GM18868 (cell line): ENCODE results near the gene LNX2.

ENCODE experiments used
- ATAC-seq: cut with Tn5 transposase; IDR thresholded peaks from one replicate; pipeline ENCODE4 v1.9.1; 2021; ENCODE audit warnings: mild to moderate bottlenecking, moderate library complexity; ENCODE audit not compliant: unreplicated experiment

LNX2 gene

DNA sequence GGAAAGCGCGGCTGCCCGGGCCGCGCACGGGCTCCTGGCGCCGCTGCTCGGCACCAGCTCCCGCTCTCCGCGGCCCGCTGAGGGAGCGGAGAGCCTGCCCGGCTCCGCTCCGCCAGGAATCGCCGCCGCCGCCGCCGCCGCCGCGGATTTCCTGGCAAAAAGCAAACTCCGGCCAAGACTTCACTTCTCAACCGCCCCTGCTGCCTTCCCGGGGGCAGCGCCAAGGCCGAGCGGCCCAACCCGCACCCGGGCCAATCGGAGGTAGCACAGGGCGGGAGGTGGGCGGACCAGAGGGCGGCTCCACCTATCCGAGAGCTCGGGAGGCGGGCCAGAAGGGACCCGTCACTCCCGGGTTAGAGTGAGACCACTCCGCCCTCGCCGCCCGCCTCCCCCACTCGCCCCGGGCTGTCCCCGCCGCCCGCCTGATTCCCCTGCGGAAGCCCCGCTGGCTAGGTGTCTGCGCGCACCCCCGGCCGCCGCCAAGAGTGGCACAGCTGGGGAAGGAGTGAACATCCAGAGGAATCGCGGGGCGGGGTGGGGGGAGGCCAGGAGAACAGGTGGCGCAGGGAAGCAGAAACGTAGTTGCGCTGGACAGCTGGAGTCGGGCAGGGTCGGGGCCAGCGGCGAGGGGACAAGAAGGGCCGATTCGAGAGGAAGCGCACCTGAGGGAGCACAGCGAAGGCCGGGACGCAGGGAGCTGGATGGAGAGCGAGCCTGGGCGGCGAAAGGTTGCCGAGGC is at the start of gene LNX2:
LNX2 (minus strand) TSS at position 153 of the 739 bp plus-strand sequence. CDS start 38,826 bp downstream, outside the sequence.
- ATAC-seq = peak; percentile 89

DNA sequence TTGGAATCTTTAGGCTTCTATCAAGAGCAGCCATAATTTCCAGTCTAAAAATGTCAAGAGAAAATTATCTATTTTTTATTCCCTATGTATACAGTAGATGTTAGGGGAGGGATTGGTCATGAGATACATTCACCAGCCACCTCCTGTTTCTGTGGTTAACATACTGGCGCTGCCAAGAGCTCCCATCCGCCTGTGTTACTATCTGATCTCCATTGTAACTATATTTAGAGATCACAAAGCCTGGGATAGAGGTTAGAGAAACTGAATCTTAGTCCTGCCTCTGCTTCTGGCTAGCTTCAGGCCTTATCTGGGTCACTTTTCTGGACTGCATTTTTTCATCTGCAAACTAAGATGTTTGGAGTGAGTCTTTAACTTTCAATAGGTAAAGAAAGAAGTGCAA is 47.6 kb upstream of the LNX2 start:
- no peak for ATAC-seq

- no peak for ATAC-seq
Observed at GRCh38 chr13:27666951-27667350, 46.6 kb upstream of the LNX2 start.

GRCh38 chr13:27665761-27666160 is 45.4 kb upstream of the LNX2 start:
- no peak for ATAC-seq

DNA sequence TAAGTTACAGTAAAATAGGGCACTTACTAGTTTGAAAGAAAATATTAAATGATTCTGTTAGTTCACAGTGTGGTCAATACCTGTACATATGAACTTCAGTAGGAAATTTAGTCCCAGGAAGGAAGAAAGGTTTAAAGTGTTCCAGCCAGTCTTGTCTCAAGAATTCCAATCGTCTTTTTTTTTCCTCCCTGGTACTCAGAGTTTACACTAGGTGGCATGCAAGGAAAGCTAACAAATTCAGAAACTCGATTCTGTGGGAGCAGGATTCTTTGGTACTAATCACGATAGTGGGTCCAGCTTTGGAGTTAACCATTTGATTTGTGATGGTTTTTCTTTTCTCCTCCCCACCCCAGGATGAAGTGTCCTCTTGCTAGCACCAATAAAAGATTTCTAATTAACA is 45.0 kb upstream of the LNX2 start:
- ATAC-seq = no peak

DNA sequence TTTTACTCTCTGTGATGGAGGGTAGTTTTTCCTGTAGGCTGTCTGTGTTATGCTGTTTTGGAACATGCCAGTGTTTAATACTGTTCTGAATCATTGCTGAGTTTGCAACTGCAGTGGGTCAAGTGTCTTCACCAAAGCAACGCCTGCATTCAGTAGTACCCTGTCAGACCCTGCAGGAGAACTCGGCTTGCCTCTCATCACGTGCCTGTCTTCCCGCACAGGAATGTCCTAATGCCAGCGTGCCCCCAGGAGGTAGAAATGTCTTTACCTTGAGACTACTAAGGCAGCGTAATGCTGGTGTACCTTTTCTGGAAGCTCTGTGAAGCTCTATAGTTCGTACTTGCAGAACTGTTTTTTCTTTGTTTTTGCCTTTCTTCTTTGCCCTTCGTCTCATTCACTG is 43.6 kb upstream of the LNX2 start:
- no peak for ATAC-seq

GRCh38 chr13:27662738-27663470 is 42.6 kb upstream of the LNX2 start:
- ATAC-seq = no peak

GRCh38 chr13:27661017-27661416 is 40.7 kb upstream of the LNX2 start:
- ATAC-seq = no peak

- no peak for ATAC-seq
Observed at GRCh38 chr13:27660511-27660910, 40.2 kb upstream of the LNX2 start.

- no peak for ATAC-seq
Observed at GRCh38 chr13:27659145-27659865, 39.0 kb upstream of the LNX2 start.

- ATAC-seq = no peak
Observed at GRCh38 chr13:27658546-27658945, 38.2 kb upstream of the LNX2 start.

DNA sequence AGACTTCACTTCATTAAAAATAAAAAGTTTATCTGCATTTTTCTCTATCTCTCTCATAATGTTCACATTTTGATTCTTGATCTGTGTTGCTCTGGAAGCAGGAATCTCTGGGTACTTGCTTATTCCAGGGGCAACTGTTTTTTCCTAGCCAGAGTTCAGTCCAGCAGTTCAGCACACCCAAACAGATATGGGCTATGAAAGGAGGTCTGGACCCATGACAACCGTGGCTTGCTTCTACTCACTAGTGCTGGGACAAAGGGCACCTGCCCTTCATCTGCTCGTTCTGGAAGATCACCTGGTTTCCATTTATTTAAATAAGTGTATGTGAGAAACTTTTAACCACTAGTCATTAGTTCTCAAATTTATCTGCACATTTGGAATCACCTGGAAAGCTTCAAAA is 37.4 kb upstream of the LNX2 start:
- no peak for ATAC-seq

GRCh38 chr13:27654816-27655215 is 34.5 kb upstream of the LNX2 start:
- ATAC-seq = no peak

- ATAC-seq = no peak
Observed at GRCh38 chr13:27654059-27654458, 33.7 kb upstream of the LNX2 start.

DNA sequence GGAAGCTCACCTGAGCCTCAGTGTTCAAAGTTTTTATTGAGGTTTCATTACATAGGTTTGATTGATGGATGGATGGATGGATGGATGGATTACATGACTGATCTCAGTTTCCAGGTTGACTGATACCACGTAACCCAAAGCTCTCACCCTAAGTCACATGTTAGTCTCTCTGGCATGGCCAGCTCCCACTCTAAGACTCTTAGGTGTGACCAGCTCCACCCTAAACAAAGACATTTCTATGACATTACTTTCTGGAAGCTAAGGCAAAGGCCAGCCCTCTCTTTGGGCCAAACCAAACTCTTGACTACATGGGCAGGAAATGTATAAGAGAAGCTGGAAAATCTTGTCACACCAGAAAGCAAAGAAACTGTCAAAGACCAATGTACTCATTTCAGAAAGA is 30.0 kb upstream of the LNX2 start:
- no peak for ATAC-seq

- ATAC-seq = no peak
Observed at GRCh38 chr13:27644302-27644701, 24.0 kb upstream of the LNX2 start.

DNA sequence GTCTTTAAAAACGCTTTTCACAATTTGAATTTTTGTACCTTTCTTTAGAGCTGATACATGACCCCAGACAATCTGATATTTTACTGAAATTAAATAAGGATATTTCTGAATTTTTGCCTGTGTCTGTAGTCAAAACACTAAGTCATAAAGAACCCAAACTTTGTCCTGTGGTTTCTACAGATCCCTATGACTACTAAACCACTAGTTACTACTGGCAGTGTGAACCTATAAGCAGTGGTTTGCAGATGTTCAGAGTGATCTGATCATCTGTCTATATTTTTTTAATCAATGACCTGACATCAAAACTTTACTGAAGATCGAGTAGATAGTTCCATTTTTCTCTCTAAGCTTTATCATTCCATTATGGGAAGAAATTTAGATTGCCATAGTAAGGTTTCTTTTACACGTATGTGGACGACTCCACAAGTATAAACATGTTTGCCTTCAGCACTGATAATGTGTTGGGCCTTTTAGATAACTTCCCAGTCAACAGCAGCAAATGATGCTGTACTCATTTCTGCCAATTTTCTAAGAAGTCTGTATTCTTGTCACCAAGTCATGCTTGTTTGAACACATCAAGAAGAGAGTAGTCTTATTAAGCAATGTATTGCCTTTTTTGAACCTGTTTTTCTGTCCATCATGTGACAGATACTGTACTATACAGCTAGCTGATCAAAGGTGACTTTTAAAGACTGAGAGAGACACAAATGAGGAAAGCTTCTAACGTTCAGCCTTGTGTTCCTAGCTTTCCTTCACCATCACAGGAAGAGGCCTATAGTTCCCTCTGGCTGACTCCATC is 23.2 kb upstream of the LNX2 start:
- no peak for ATAC-seq

GRCh38 chr13:27641711-27642502 is 21.6 kb upstream of the LNX2 start:
- ATAC-seq = no peak

DNA sequence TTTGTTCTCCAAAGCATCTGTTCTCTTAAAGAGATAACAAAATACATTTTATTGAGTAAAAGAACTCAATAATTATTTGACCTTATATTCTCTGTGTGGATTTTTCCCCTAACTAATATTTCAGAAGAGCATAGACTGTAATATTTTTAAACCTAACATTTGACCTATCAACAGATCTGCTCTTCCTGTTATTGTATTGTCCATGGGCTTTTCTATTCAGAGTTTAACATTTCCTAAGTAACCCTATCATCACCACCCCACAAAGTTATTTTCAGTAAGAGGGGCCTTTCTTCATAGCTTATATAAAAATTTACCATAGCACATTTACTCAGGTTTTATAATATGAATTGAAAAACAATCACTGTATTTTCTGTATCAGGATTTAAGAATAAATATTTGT is 18.9 kb upstream of the LNX2 start:
- ATAC-seq = no peak

- no peak for ATAC-seq
Observed at GRCh38 chr13:27638521-27638920, 18.2 kb upstream of the LNX2 start.
